HepG2 (cell line): Measurements from ENCODE around the gene NT5DC1. TPM values are rescaled to one million over a fixed set of nuclear protein-coding genes. Genes with fewer than 3 reads are reported as not detected.

Experiments used
- BCLAF1 ChIP-seq: fragments of 450-650 bp; IDR thresholded peaks from 2 replicates; pipeline ENCODE4 v1.6.1; 2017; ENCODE audit warnings: mild to moderate bottlenecking
- CBFB ChIP-seq: sonication (generic); formaldehyde crosslinking; IDR thresholded peaks from 2 replicates; pipeline ENCODE4 v1.4.0; 2020; ENCODE audit warnings: missing genetic modification reagents
- CHD4 ChIP-seq: fragments of 200-600 bp; sonication (generic); IDR thresholded peaks from 2 replicates; pipeline ENCODE4 v1.7.0; 2017; ENCODE audit warnings: mild to moderate bottlenecking, low read length, borderline replicate concordance
- EED ChIP-seq: sonication (generic); formaldehyde crosslinking; IDR thresholded peaks from 2 replicates; pipeline ENCODE4 v1.5.0; 2020; ENCODE audit warnings: mild to moderate bottlenecking, missing genetic modification reagents
- GRHL1 ChIP-seq: sonication (generic); formaldehyde crosslinking; conservative IDR thresholded peaks from 2 replicates; pipeline ENCODE4 v1.8.0; 2022; ENCODE audit warnings: missing genetic modification reagents
- MEIS1 ChIP-seq: sonication (generic); formaldehyde crosslinking; IDR thresholded peaks from 2 replicates; pipeline ENCODE4 v1.9.0; 2021; ENCODE audit warnings: mild to moderate bottlenecking, missing genetic modification reagents, moderate library complexity, borderline replicate concordance
- NKX3-1 ChIP-seq: sonication (generic); formaldehyde crosslinking; IDR thresholded peaks from 2 replicates; pipeline ENCODE4 v1.5.0; 2020; ENCODE audit warnings: missing genetic modification reagents
- PBX3 ChIP-seq: sonication (generic); formaldehyde crosslinking; IDR thresholded peaks from 2 replicates; pipeline ENCODE4 v1.8.1; 2023; ENCODE audit warnings: missing genetic modification reagents, inconsistent platforms, borderline replicate concordance
- SP140L ChIP-seq: sonication (generic); formaldehyde crosslinking; IDR thresholded peaks from 2 replicates; pipeline ENCODE4 v1.4.0; 2020; ENCODE audit warnings: missing genetic modification reagents, borderline replicate concordance
- ZBTB2 ChIP-seq: sonication (generic); formaldehyde crosslinking; IDR thresholded peaks from 2 replicates; pipeline ENCODE4 v1.8.0; 2022; ENCODE audit warnings: low read depth, missing genetic modification reagents
- ZBTB21 ChIP-seq: sonication (generic); formaldehyde crosslinking; IDR thresholded peaks from 2 replicates; pipeline ENCODE4 v1.4.0; 2020; ENCODE audit warnings: missing genetic modification reagents
- ZBTB42 ChIP-seq: sonication (generic); formaldehyde crosslinking; IDR thresholded peaks from 2 replicates; pipeline ENCODE4 v1.5.0; 2020; ENCODE audit warnings: mild to moderate bottlenecking, missing genetic modification reagents
- ZFP36 ChIP-seq: fragments of 150-350 bp; IDR thresholded peaks from 2 replicates; pipeline ENCODE4 v1.6.1; 2018; ENCODE audit warnings: borderline replicate concordance, low read length, low read depth; ENCODE audit not compliant: partially characterized antibody
- ZNF264 ChIP-seq: sonication (generic); formaldehyde crosslinking; IDR thresholded peaks from 2 replicates; pipeline ENCODE4 v1.4.0; 2020; ENCODE audit warnings: missing genetic modification reagents
- ZNF331 ChIP-seq: sonication (generic); formaldehyde crosslinking; IDR thresholded peaks from 2 replicates; pipeline ENCODE4 v1.4.0; 2020; ENCODE audit warnings: missing genetic modification reagents
- ZNF414 ChIP-seq: sonication (generic); formaldehyde crosslinking; IDR thresholded peaks from 2 replicates; pipeline ENCODE4 v1.5.0; 2020; ENCODE audit warnings: missing genetic modification reagents
- ZNF616 ChIP-seq: sonication (generic); formaldehyde crosslinking; IDR thresholded peaks from 2 replicates; pipeline ENCODE4 v1.5.0; 2020; ENCODE audit warnings: low read depth, mild to moderate bottlenecking, missing genetic modification reagents
- ZNF724P ChIP-seq: sonication (generic); formaldehyde crosslinking; IDR thresholded peaks from 2 replicates; pipeline ENCODE4 v1.8.0; 2022; ENCODE audit warnings: missing genetic modification reagents, borderline replicate concordance
- ZNF747 ChIP-seq: sonication (generic); formaldehyde crosslinking; IDR thresholded peaks from 2 replicates; pipeline ENCODE4 v1.8.1; 2023; ENCODE audit warnings: missing genetic modification reagents, mild to moderate bottlenecking, borderline replicate concordance
- ZNF782 ChIP-seq: sonication (generic); formaldehyde crosslinking; IDR thresholded peaks from 2 replicates; pipeline ENCODE4 v1.4.0; 2020; ENCODE audit warnings: missing genetic modification reagents, mild to moderate bottlenecking, borderline replicate concordance
- ZSCAN30 ChIP-seq: sonication (generic); formaldehyde crosslinking; IDR thresholded peaks from 2 replicates; pipeline ENCODE4 v1.5.0; 2020; ENCODE audit warnings: mild to moderate bottlenecking, missing genetic modification reagents
- polyA plus RNA-seq, 8 experiments: library from polyadenylated mRNA; depleted of rRNA in 3 of 8; stranded (reverse) in 7 of 8; unstranded in 1 of 8; fragments of >200 nt; fragmentation: Illumina TruSeq in 4 of 8; extraction: Trizol in 4 of 8; gene quantifications; 2 replicates each; pipeline versions ENCODE4 v1.2.1 to v1.2.3, GENCODE V29; 2011 to 2016; ENCODE audit warnings: low read depth in 4 of 8, missing spikeins in 1 of 8, mixed read lengths in 1 of 8; ENCODE audit not compliant: insufficient read depth in 1 of 8
- total RNA-seq, 5 experiments: library from RNA; depleted of rRNA; stranded (reverse); fragments of >200 nt; fragmentation: Illumina TruSeq; extraction: Trizol; gene quantifications; 2 replicates each; pipeline ENCODE4 v1.2.3, GENCODE V29; 2016; ENCODE audit warnings: low read depth in 1 of 5

Gene NT5DC1
- total and polyA plus RNA-seq, 2 of the 13 experiments (the other 11 are each of a cell fraction or from before 2014, with no cell fraction given) = 27.0 to 56.1 TPM

- TF ChIP-seq BCLAF1 (no peak), NKX3-1 (CRISPR knock-in tag) (peak; percentile 92), GRHL1 (CRISPR knock-in tag) (no peak), PBX3 (CRISPR knock-in tag) (peak; percentile 82; the same call in 1 of the 2 replicates), SP140L (0 out of 2 replicates have a peak, but pooled peaks have one; percentile 13), ZNF616 (peak; percentile 73; the same call in 1 of the 2 replicates), ZBTB21 (no peak), ZSCAN30 (CRISPR knock-in tag) (peak; percentile 91), ZNF747 (peak; percentile 69), CHD4 (no peak), ZBTB42 (0 out of 2 replicates have a peak, but pooled peaks have one; percentile 77), ZFP36 (no peak), ZNF782 (no peak; the same call in 1 of the 2 replicates), ZBTB2 (CRISPR knock-in tag) (peak; percentile 93), EED (CRISPR knock-in tag) (peak; percentile 97), ZNF414 (peak; percentile 98), ZNF331 (peak; percentile 50), ZNF264 (CRISPR knock-in tag) (peak; percentile 55; the same call in 1 of the 2 replicates), ZNF724P (CRISPR knock-in tag) (peak; percentile 90; the same call in 1 of the 2 replicates), CBFB (peak; percentile 94; the same call in 1 of the 2 replicates), MEIS1 (CRISPR knock-in tag) (peak; percentile 65; the same call in 1 of the 2 replicates)
Observed at GRCh38 chr6:116100419-116101301, at the start of gene NT5DC1 (continued).
